ENCODE measurements around the gene GJC1.
A peak's percentile ranks its signal among the peaks of the same experiment; 100 is the strongest.

GJC1 gene

GRCh38 chr17:44797802-44798201 is 32.3 kb downstream of the GJC1 start:
- no peak for DNase-seq

- DNase-seq = no peak
Measured at GRCh38 chr17:44796731-44797130, 33.4 kb downstream of the GJC1 start.

GRCh38 chr17:44795928-44796327 is 34.2 kb downstream of the GJC1 start:
- DNase-seq = no peak

GRCh38 chr17:44795421-44795820 is 34.7 kb downstream of the GJC1 start:
- no peak for DNase-seq

GRCh38 chr17:44794851-44795413 is 35.2 kb downstream of the GJC1 start:
- DNase-seq = no peak

- DNase-seq = no peak
Measured at GRCh38 chr17:44793885-44794842, 35.9 kb downstream of the GJC1 start.

GRCh38 chr17:44792276-44792675 is 37.8 kb downstream of the GJC1 start:
- no peak for DNase-seq

GRCh38 chr17:44788139-44788538 is 41.9 kb downstream of the GJC1 start:
- no peak for DNase-seq

- DNase-seq = no peak
Measured at GRCh38 chr17:44787271-44787940, 42.7 kb downstream of the GJC1 start.

- no peak for DNase-seq
Measured at GRCh38 chr17:44786551-44787081, 43.5 kb downstream of the GJC1 start.

GRCh38 chr17:44785921-44786320 is 44.2 kb downstream of the GJC1 start:
- no peak for DNase-seq

GRCh38 chr17:44782326-44782850 is 47.7 kb downstream of the GJC1 start:
- no peak for DNase-seq

GRCh38 chr17:44781551-44782325 is 48.3 kb downstream of the GJC1 start:
- no peak for DNase-seq

GRCh38 chr17:44780845-44781480 is 49.1 kb downstream of the GJC1 start:
- no peak for DNase-seq

GRCh38 chr17:44780161-44780560 is 49.9 kb downstream of the GJC1 start:
- DNase-seq = no peak

- peak; percentile 88 to 91 for DNase-seq
Measured at GRCh38 chr17:44779211-44780025, 50.7 kb downstream of the GJC1 start.

- no peak for DNase-seq
Measured at GRCh38 chr17:44778656-44779210, 51.4 kb downstream of the GJC1 start.

- no peak for DNase-seq
Measured at GRCh38 chr17:44777394-44778348, 52.4 kb downstream of the GJC1 start.

GRCh38 chr17:44776628-44777393 is 53.3 kb downstream of the GJC1 start:
- no peak for DNase-seq

Measured in activated T-cell treated with anti-CD3 and anti-CD28 coated beads, Interleukin-2, amount 50 U/mL, for 48 hours (primary cell).